ENCODE data around the gene CHRM3. TPM values are rescaled to one million over a fixed set of nuclear protein-coding genes. Genes with fewer than 3 reads are reported as not detected.

CHRM3 gene
- total RNA-seq, 1 experiment from 2014 or later: 1.2 TPM

DNA sequence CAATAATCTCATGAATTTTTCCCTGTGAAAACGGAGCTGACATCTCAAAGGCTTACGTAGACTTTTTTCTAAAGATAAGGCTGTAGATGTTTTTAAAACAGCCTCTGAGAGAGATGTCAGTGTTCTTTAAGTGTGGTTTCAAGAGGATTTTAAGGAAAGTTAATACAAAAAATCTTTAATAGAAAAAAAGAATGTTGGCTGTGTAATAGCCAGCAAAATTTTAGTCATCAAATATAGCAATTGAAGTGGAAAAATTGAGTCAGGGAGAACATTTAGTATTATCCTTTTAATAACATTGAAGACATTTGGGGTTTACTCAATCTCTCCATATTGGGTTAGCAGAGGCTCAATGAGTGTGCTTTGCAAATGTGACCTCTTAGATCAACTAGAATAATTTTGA lies 38.6 kb upstream of the CHRM3 start:
- no peaks in the 10 kb centered on the region for H3K36me3 ChIP-seq (ENCODE audit: low read depth, low read length)
- H3K9ac ChIP-seq (ENCODE audit: low read length): no peak overlapping the region
- H3K27ac ChIP-seq (ENCODE audit: low read length): no peak overlapping the region
- H3K4me1 ChIP-seq (ENCODE audit: insufficient read depth, low read length): no peaks in the 10 kb centered on the region
- H3K9me2 ChIP-seq (replicated peaks; ENCODE audit: low read length): no peaks in the 10 kb centered on the region
- ATAC-seq: no peak
- H3K9me3 ChIP-seq (ENCODE audit: low read length): no peaks in the 10 kb centered on the region
- H3K4me2 ChIP-seq (ENCODE audit: low read length): no peak overlapping the region
- no TSS peak for BruUV-seq (replicated peaks)
- H2AFZ ChIP-seq (ENCODE audit: low read length): no peak overlapping the region
- H3K4me3 ChIP-seq (ENCODE audit: low read length): no peak overlapping the region
- no peaks in the 10 kb centered on the region for H3K27me3 ChIP-seq (ENCODE audit: low read length)
- TF ChIP-seq, protein P1, sequence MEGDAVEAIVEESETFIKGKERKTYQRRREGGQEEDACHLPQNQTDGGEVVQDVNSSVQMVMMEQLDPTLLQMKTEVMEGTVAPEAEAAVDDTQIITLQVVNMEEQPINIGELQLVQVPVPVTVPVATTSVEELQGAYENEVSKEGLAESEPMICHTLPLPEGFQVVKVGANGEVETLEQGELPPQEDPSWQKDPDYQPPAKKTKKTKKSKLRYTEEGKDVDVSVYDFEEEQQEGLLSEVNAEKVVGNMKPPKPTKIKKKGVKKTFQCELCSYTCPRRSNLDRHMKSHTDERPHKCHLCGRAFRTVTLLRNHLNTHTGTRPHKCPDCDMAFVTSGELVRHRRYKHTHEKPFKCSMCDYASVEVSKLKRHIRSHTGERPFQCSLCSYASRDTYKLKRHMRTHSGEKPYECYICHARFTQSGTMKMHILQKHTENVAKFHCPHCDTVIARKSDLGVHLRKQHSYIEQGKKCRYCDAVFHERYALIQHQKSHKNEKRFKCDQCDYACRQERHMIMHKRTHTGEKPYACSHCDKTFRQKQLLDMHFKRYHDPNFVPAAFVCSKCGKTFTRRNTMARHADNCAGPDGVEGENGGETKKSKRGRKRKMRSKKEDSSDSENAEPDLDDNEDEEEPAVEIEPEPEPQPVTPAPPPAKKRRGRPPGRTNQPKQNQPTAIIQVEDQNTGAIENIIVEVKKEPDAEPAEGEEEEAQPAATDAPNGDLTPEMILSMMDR (conservative IDR thresholded peaks at IDR 0.05; ENCODE audit: low read depth, low read length): no peak
- TF ChIP-seq EZH2 (IDR thresholded peaks at IDR 0.05; ENCODE audit: low read length, unreplicated experiment) (no peak), EZH2phosphoT487 (IDR thresholded peaks at IDR 0.05; ENCODE audit: borderline replicate concordance, low read length) (no peak)
- intact Hi-C loops (cut with micrococcal nuclease): no loop called here
- no peaks in the 10 kb centered on the region for H3K79me2 ChIP-seq (ENCODE audit: low read length)
- H4K20me1 ChIP-seq (ENCODE audit: low read length): no peaks in the 10 kb centered on the region
- ChIA-PET CTCF (no interaction called here), POLR2A (ENCODE audit: unreplicated experiment) (no interaction called here)
- no peaks in the 10 kb centered on the region for H3F3A ChIP-seq (ENCODE audit: low read length, unreplicated experiment)
- no peak for DNase-seq

DNA sequence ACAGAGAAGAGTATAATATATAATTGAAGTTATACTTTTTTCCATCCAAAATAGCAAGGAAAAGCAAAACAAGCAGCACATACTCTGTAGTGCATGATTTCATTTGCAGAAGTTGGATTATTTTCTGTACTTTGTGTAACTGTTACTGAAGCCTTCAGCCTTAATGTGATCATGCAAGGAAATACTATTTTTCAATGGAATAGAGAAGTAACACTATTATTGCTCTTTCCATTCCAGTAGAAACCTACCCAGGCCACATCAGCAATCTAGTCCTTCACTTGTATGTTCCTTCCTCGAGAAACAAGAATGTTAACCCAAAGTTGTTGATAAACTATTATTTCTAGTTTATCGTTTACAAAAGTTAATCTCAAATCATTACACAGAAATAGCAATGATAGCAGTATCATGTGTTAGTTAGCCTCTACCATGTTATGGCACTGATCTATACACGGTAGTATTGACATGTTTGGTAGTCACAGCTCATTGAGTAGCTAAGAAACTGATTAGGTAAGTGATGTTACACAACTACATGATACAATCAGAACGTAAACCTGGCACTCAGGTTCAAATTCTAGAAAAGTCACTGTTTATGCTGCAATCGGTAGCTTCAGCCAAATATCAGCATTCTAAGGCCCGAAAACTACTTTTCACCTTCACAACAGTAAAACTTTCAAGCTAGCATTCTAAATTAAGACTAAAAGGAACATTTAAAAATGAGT lies 37.6 kb upstream of the CHRM3 start:
- H4K20me1 ChIP-seq (ENCODE audit: low read length): no peaks in the 10 kb centered on the region
- ChIA-PET POLR2A (ENCODE audit: unreplicated experiment) (interaction anchor here (0.6 kb wide), 2 partner anchors 184 to 485 kb away, joined by 5 to 6 read pairs; no protein-coding TSS in a partner anchor), CTCF (no interaction called here)
- no peak overlapping the region for H3K27ac ChIP-seq (ENCODE audit: low read length)
- no peaks in the 10 kb centered on the region for H3K79me2 ChIP-seq (ENCODE audit: low read length)
- ATAC-seq: no peak
- no peaks in the 10 kb centered on the region for H3F3A ChIP-seq (ENCODE audit: low read length, unreplicated experiment)
- H3K4me2 ChIP-seq (ENCODE audit: low read length): no peak overlapping the region
- no peak for DNase-seq
- TF ChIP-seq, protein P1 (conservative IDR thresholded peaks at IDR 0.05; ENCODE audit: low read depth, low read length): no peak
- TF ChIP-seq EZH2 (IDR thresholded peaks at IDR 0.05; ENCODE audit: low read length, unreplicated experiment) (no peak), EZH2phosphoT487 (IDR thresholded peaks at IDR 0.05; ENCODE audit: borderline replicate concordance, low read length) (no peak)
- no peak overlapping the region for H3K4me3 ChIP-seq (ENCODE audit: low read length)
- no peaks in the 10 kb centered on the region for H3K4me1 ChIP-seq (ENCODE audit: insufficient read depth, low read length)
- no peaks in the 10 kb centered on the region for H3K9me2 ChIP-seq (replicated peaks; ENCODE audit: low read length)
- intact Hi-C loops (cut with micrococcal nuclease): no loop called here
- H3K27me3 ChIP-seq (ENCODE audit: low read length): no peaks in the 10 kb centered on the region
- H3K36me3 ChIP-seq (ENCODE audit: low read depth, low read length): no peaks in the 10 kb centered on the region
- no peak overlapping the region for H2AFZ ChIP-seq (ENCODE audit: low read length)
- H3K9me3 ChIP-seq (ENCODE audit: low read length): no peaks in the 10 kb centered on the region
- no peak overlapping the region for H3K9ac ChIP-seq (ENCODE audit: low read length)
- BruUV-seq (replicated peaks): no TSS peak

DNA sequence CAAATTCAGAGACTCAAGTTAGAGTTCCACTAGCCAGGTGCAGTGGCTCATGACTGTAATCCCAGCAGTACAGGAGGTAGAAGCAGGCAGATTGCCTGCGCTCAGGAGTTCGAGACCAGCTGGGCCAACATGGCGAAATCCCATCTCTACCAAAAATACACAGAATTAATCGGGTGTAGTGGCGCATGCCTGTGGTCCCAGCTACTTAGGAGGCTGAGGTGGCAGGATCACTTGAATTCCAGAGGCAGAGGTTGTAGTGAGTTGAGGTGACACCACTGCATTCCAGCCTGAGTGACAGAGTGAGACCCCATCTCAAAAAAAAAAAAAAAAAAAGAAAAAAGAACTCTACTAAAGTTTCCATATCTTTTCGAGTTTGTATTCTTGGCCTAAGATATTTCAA lies 36.7 kb upstream of the CHRM3 start:
- no peak overlapping the region for H2AFZ ChIP-seq (ENCODE audit: low read length)
- no peaks in the 10 kb centered on the region for H3K9me2 ChIP-seq (replicated peaks; ENCODE audit: low read length)
- intact Hi-C loops (cut with micrococcal nuclease): no loop called here
- no peak overlapping the region for H3K4me3 ChIP-seq (ENCODE audit: low read length)
- POLR2A ChIA-PET (ENCODE audit: unreplicated experiment): no interaction called here
- DNase-seq (no peak), ATAC-seq (no peak)
- no peaks in the 10 kb centered on the region for H3K27me3 ChIP-seq (ENCODE audit: low read length)
- no peak overlapping the region for H3K4me2 ChIP-seq (ENCODE audit: low read length)
- no peak overlapping the region for H3K27ac ChIP-seq (ENCODE audit: low read length)
- TF ChIP-seq EZH2phosphoT487 (IDR thresholded peaks at IDR 0.05; ENCODE audit: borderline replicate concordance, low read length) (no peak), EZH2 (IDR thresholded peaks at IDR 0.05; ENCODE audit: low read length, unreplicated experiment) (no peak)
- TF ChIP-seq, protein P1 (conservative IDR thresholded peaks at IDR 0.05; ENCODE audit: low read depth, low read length): no peak
- H3K9ac ChIP-seq (ENCODE audit: low read length): no peak overlapping the region
- CTCF ChIA-PET: no interaction called here
- no peaks in the 10 kb centered on the region for H3F3A ChIP-seq (ENCODE audit: low read length, unreplicated experiment)
- no peaks in the 10 kb centered on the region for H3K79me2 ChIP-seq (ENCODE audit: low read length)
- H4K20me1 ChIP-seq (ENCODE audit: low read length): no peaks in the 10 kb centered on the region
- no TSS peak for BruUV-seq (replicated peaks)
- no peaks in the 10 kb centered on the region for H3K9me3 ChIP-seq (ENCODE audit: low read length)
- H3K4me1 ChIP-seq (ENCODE audit: insufficient read depth, low read length): no peaks in the 10 kb centered on the region
- H3K36me3 ChIP-seq (ENCODE audit: low read depth, low read length): no peaks in the 10 kb centered on the region

All from PC-3 (cell line).